HepG2 (cell line): Measurements from ENCODE around the gene ASH1L. TPM values are rescaled to one million over a fixed set of nuclear protein-coding genes. Genes with fewer than 3 reads are reported as not detected.
A peak's percentile ranks its signal among the peaks of the same experiment; 100 is the strongest.
"Not testable (repeated sequence)": the region's sequence is repeated elsewhere in the genome, so short reads cannot be mapped to it uniquely, and the experiment has no call there.

Experiments
- ATAC-seq: fragments of 200-7000 bp; cut with Tn5 transposase; 3 replicates; pipeline ENCODE4 v1.9.1; 2020; ENCODE audit warnings: mild to moderate bottlenecking, moderate library complexity
- BruUV-seq: library from RNA; stranded (reverse); fragments of 400-500 nt; replicated peaks from 2 replicates; lab custom pipeline; 2021; lab: Mats Ljungman, UMichigan
- CTCF ChIA-PET: fragments of 300-600 bp; formaldehyde crosslinking; extraction: SDS; loops from one replicate; lab custom pipeline; 2021; ENCODE audit warnings: low total read pairs, inconsistent platforms, low intra/inter-chr PET ratio; lab: Yijun Ruan, JAX
- POLR2A ChIA-PET: fragments of 350-600 bp; sonication (Branson Sonifier 250); formaldehyde crosslinking; loops from one replicate; lab custom pipeline; 2020; ENCODE audit warnings: antibody characterized with exemption, inconsistent platforms; lab: Yijun Ruan, JAX
- DNase-seq: peaks from one replicate; pipeline ENCODE4 v3.0.0-alpha.2; 2015; ENCODE audit warnings: low spot score
- FAIRE-seq: peaks from 3 replicates; lab custom pipeline; 2011; peaks lifted over from hg19 to GRCh38; lab: Jason Lieb, UNC
- H2AFZ ChIP-seq: one replicate; pipeline ENCODE4 v1.6.1; 2011; ENCODE audit warnings: low read length, inconsistent platforms
- H3K27ac ChIP-seq: fragments of 300-600 bp; 3 replicates; pipeline ENCODE4 v1.8.0; 2011; ENCODE audit warnings: mixed run types, mild to moderate bottlenecking, mixed read lengths, low read length, inconsistent platforms; ENCODE audit not compliant: insufficient read depth; ENCODE audit errors: extremely low read length
- H3K27me3 ChIP-seq, 2 experiments: fragments of 200-600 bp in 1 of 2; 2 replicates in 1 of 2; 3 replicates in 1 of 2; pipeline versions ENCODE4 v1.6.0 to v1.8.0; 2011; ENCODE audit warnings: low read length in 2 of 2, mild to moderate bottlenecking in 2 of 2, moderate library complexity in 2 of 2, inconsistent platforms in 1 of 2; ENCODE audit not compliant: insufficient read depth in 2 of 2, control insufficient read depth in 1 of 2
- H3K36me3 ChIP-seq, 2 experiments: fragments of 200-600 bp in 1 of 2; replicated peaks in 1 of 2; 2 replicates in 1 of 2; 3 replicates in 1 of 2; pipeline versions ENCODE4 v1.5.1 to v1.8.0; 2011; ENCODE audit warnings: low read length in 2 of 2, inconsistent platforms in 1 of 2; ENCODE audit not compliant: insufficient read depth in 2 of 2, control insufficient read depth in 1 of 2
- H3K4me1 ChIP-seq: 2 replicates; pipeline ENCODE4 v1.5.1; 2012; ENCODE audit warnings: low read length, inconsistent platforms; ENCODE audit not compliant: insufficient read depth
- H3K4me2 ChIP-seq: 2 replicates; pipeline ENCODE4 v1.6.0; 2011; ENCODE audit warnings: low read depth, low read length, inconsistent platforms
- H3K4me3 ChIP-seq, 3 experiments: fragments of 200-600 bp in 1 of 3; sonication (generic), shearing (Covaris generic) in 1 of 3; replicated peaks in 1 of 3; 2 replicates each; pipeline ENCODE4 v1.5.1; 2011 to 2016; ENCODE audit warnings: low read length in 3 of 3, inconsistent platforms in 2 of 3, low read depth in 2 of 3, mild to moderate bottlenecking in 2 of 3, control low read depth in 1 of 3, mixed read lengths in 1 of 3; ENCODE audit not compliant: insufficient read depth in 1 of 3
- H3K79me2 ChIP-seq: one replicate; pipeline ENCODE4 v1.6.1; 2011; ENCODE audit warnings: low read length, inconsistent platforms; ENCODE audit not compliant: insufficient read depth
- H3K9ac ChIP-seq: 2 replicates; pipeline ENCODE4 v1.6.0; 2011; ENCODE audit warnings: mild to moderate bottlenecking, low read depth, low read length, inconsistent platforms; ENCODE audit not compliant: insufficient read depth
- H3K9me3 ChIP-seq: 2 replicates; pipeline ENCODE4 v1.5.1; 2012; ENCODE audit warnings: mild to moderate bottlenecking, low read length
- H4K20me1 ChIP-seq: 2 replicates; pipeline ENCODE4 v1.6.0; 2011; ENCODE audit warnings: inconsistent platforms, mild to moderate bottlenecking, low read length, moderate library complexity; ENCODE audit not compliant: insufficient read depth
- ELF1 ChIP-seq: sonication (generic); formaldehyde crosslinking; IDR thresholded peaks from 2 replicates; pipeline ENCODE4 v1.4.0; 2020; ENCODE audit warnings: missing genetic modification reagents
- KLF11 ChIP-seq: IDR thresholded peaks from 2 replicates; pipeline ENCODE4 v1.6.1; 2016; ENCODE audit warnings: missing compliant biosample characterization
- RBFOX2 ChIP-seq: fragments of 200-400 bp; formaldehyde crosslinking; IDR thresholded peaks from 2 replicates; pipeline ENCODE4 v1.6.1; 2017; ENCODE audit warnings: low read depth, mild to moderate bottlenecking, low read length
- ZNF136 ChIP-seq: sonication (generic); formaldehyde crosslinking; IDR thresholded peaks from 2 replicates; pipeline ENCODE4 v1.8.1; 2022; ENCODE audit warnings: low read depth, mild to moderate bottlenecking, moderate library complexity, missing genetic modification reagents
- WGBS: methylation state at CpG from one replicate; pipeline ENCODE4 v1.1.6; 2017; ENCODE audit warnings: low lambda C conversion rate; 5-methylcytosine and 5-hydroxymethylcytosine counted together
- in situ Hi-C: cut with HindIII; loops from 2 replicates; pipeline ENCODE4 v1.10.0; 2017; ENCODE audit warnings: low pct_unique_long_range_greater_than_20kb; ENCODE audit not compliant: extremely low pct_ligation_motif_present
- intact Hi-C: fragments of 100-400 bp; cut with micrococcal nuclease; formaldehyde crosslinking; loops from one replicate; pipeline ENCODE4 v1.10.0; 2022; ENCODE audit not compliant: unreplicated experiment
- polyA plus RNA-seq, 8 experiments: library from polyadenylated mRNA; depleted of rRNA in 3 of 8; stranded (reverse) in 7 of 8; unstranded in 1 of 8; fragments of >200 nt; fragmentation: Illumina TruSeq in 4 of 8; extraction: Trizol in 4 of 8; gene quantifications; 2 replicates each; pipeline versions ENCODE4 v1.2.1 to v1.2.3, GENCODE V29; 2011 to 2016; ENCODE audit warnings: low read depth in 4 of 8, missing spikeins in 1 of 8, mixed read lengths in 1 of 8; ENCODE audit not compliant: insufficient read depth in 1 of 8
- total RNA-seq, 5 experiments: library from RNA; depleted of rRNA; stranded (reverse); fragments of >200 nt; fragmentation: Illumina TruSeq; extraction: Trizol; gene quantifications; 2 replicates each; pipeline ENCODE4 v1.2.3, GENCODE V29; 2016; ENCODE audit warnings: low read depth in 1 of 5

ASH1L gene
- total and polyA plus RNA-seq, 2 of the 13 experiments (the other 11 are each of a cell fraction or from before 2014, with no cell fraction given): 10.2 to 15.3 TPM

GRCh38 chr1:155294520-155295182, 268.0 kb downstream of the ASH1L start:
- H3K4me1 ChIP-seq: peaks cover 23% of the 10 kb centered on the region
- CTCF ChIA-PET: no interaction called here
- no peak for FAIRE-seq
- no peak overlapping the region for H3K9ac ChIP-seq
- in situ Hi-C loops: no loop called here
- no peak overlapping the region for H3K4me2 ChIP-seq
- H3K36me3 ChIP-seq: peaks cover 0 to 12% of the 10 kb centered on the region in 2 experiments; a peak in 3 of 5 replicates
- no peak for ATAC-seq
- no TSS peak for BruUV-seq
- H3K9me3 ChIP-seq: no peaks in the 10 kb centered on the region
- no peak for TF ChIP-seq ELF1 (CRISPR knock-in tag)
- 0 out of 2 replicates have a peak, but pooled peaks have one; percentile 0 for TF ChIP-seq RBFOX2
- intact Hi-C loops: no loop called here
- H3K79me2 ChIP-seq: no peaks in the 10 kb centered on the region
- H3K4me3 ChIP-seq: no peak overlapping the region
- DNase-seq: no peak
- 97% methylated on average over 45 of the region's 46 CpGs for WGBS
- no peak overlapping the region for H2AFZ ChIP-seq
- H4K20me1 ChIP-seq: no peaks in the 10 kb centered on the region
- no peak overlapping the region for H3K27ac ChIP-seq
- H3K27me3 ChIP-seq: no peaks in the 10 kb centered on the region
- POLR2A ChIA-PET: no interaction called here

DNA sequence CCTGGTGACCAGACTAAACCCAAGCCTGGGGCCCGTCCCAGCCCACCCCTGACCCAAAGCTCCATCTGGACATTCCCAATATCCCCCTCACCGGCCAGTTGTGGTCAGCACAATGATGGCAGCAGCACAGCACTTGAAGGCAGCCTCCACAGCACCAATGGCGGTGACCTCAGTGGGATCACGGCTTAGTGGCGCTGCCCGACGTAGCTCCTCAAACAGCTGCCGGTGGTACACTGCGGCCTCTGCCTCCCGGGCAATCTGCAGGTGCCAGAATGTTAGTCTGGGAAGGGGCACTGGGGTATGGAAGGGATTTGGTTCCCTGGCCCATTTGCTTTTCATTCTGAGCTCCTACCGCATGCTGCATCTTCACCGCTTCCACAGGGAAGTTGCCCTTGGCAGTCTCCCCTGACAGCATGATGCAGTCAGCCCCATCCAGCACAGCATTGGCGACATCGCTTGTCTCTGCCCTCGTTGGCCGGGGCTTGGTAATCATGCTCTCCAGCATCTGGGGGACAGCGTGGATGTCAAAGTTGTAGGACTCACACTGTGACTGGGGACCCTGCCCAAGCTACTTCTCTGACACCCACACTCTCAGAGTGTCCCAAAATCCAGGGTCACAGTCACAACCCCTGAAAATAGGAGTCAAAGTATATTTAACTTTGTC, 269.4 kb downstream of the ASH1L start:
- 98% methylated on average over 9 of the region's 17 CpGs for WGBS
- in situ Hi-C loops: no loop called here
- no peaks in the 10 kb centered on the region for H3K79me2 ChIP-seq
- DNase-seq: no peak
- no peaks in the 10 kb centered on the region for H3K9me3 ChIP-seq
- no peak overlapping the region for H3K9ac ChIP-seq
- H3K4me3 ChIP-seq: no peak overlapping the region
- BruUV-seq: no TSS peak
- peaks cover 15% of the 10 kb centered on the region for H3K4me1 ChIP-seq
- no peak for TF ChIP-seq KLF11 (CRISPR knock-in tag)
- TF ChIP-seq ZNF136 (CRISPR knock-in tag): no peak
- TF ChIP-seq, all 625 proteins: peak for 0
- FAIRE-seq (no peak), ATAC-seq (no peak)
- ChIA-PET POLR2A (interaction anchor here (1.3 kb wide), 1 partner anchor 20 kb away, joined by 7 read pairs; the partner anchor contains the start of gene CLK2), CTCF (no interaction called here)
- Histone ChIP-seq H3K27me3 (no peaks in the 10 kb centered on the region), H3K4me2 (no peak overlapping the region), H2AFZ (no peak overlapping the region), H4K20me1 (no peaks in the 10 kb centered on the region), H3K36me3 (peaks cover 0 to 12% of the 10 kb centered on the region in 2 experiments; a peak in 3 of 5 replicates), H3K27ac (no peak overlapping the region)
- intact Hi-C loops: no loop called here

DNA sequence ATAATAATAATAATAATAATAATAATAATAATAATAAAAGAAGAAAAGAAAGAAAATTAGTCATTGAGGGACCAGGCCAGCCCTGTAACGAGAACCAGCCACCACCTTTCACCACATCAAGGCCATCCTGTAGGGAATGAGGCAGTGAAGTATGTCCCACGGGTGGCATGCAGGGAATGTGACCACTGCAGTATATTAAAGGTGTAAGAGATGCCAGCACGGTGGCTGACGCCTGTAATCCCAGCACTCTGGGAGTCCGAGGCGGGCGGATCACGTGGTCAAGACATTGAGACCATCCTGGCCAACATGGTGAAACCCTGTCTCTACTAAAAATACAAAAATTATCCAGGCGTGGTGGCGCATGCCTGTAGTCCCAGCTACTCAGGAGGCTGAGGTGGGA, 271.6 kb downstream of the ASH1L start:
- ATAC-seq, H3K4me2 ChIP-seq, CTCF ChIA-PET, H3K9me3 ChIP-seq, FAIRE-seq, POLR2A ChIA-PET, in situ Hi-C loops, DNase-seq, H3K27ac ChIP-seq, BruUV-seq, H3K9ac ChIP-seq, intact Hi-C loops, H2AFZ ChIP-seq, H3K27me3 ChIP-seq, H3K4me3 ChIP-seq, H4K20me1 ChIP-seq, H3K79me2 ChIP-seq: not testable (repeated sequence)
- 95% methylated on average over 10 of the region's 10 CpGs for WGBS
- peaks cover 19% of the 10 kb centered on the region for H3K4me1 ChIP-seq
- H3K36me3 ChIP-seq: peaks cover 0 to 12% of the 10 kb centered on the region in 2 experiments; a peak in 3 of 5 replicates
